Mesenchymal stem cell (in vitro differentiated cells and primary cell): Measurements from ENCODE around the gene RHOU.
"Not testable (repeated sequence)": the region's sequence is repeated elsewhere in the genome, so short reads cannot be mapped to it uniquely, and the experiment has no call there.

Experiments used
- DNase-seq: peaks from one replicate; pipeline ENCODE4 v3.0.0-alpha.2; 2013
- H2AFZ ChIP-seq: one replicate; pipeline ENCODE4 v1.6.1; 2013; ENCODE audit warnings: low read depth, mild to moderate bottlenecking, control low read depth, inconsistent platforms, low read length, moderate library complexity
- H2AK5ac ChIP-seq: 2 replicates; pipeline ENCODE4 v1.6.1; 2013; ENCODE audit warnings: low read length, moderate library complexity, mild to moderate bottlenecking, inconsistent platforms; ENCODE audit not compliant: severe bottlenecking
- H2BK120ac ChIP-seq: one replicate; pipeline ENCODE4 v1.6.1; 2013; ENCODE audit warnings: low read depth, mild to moderate bottlenecking, inconsistent platforms, low read length, moderate library complexity
- H2BK12ac ChIP-seq, 2 experiments: one replicate each; pipeline ENCODE4 v1.6.1; 2013; ENCODE audit warnings: inconsistent platforms in 2 of 2, low read length in 2 of 2, mild to moderate bottlenecking in 2 of 2, moderate library complexity in 2 of 2, control low read depth in 1 of 2
- H2BK15ac ChIP-seq: one replicate; pipeline ENCODE4 v1.6.1; 2013; ENCODE audit warnings: mild to moderate bottlenecking, low read depth, inconsistent platforms; ENCODE audit not compliant: poor library complexity, severe bottlenecking
- H2BK5ac ChIP-seq: 2 replicates; pipeline ENCODE4 v1.6.1; 2013; ENCODE audit warnings: low read depth, mild to moderate bottlenecking, low read length, control low read depth, inconsistent platforms; ENCODE audit not compliant: poor library complexity, severe bottlenecking
- H3K14ac ChIP-seq, 2 experiments: one replicate each; pipeline ENCODE4 v1.6.1; 2013; ENCODE audit warnings: inconsistent platforms in 2 of 2, low read length in 2 of 2, control low read depth in 1 of 2, mild to moderate bottlenecking in 1 of 2, moderate library complexity in 1 of 2
- H3K18ac ChIP-seq, 2 experiments: one replicate each; pipeline ENCODE4 v1.6.1; 2013; ENCODE audit warnings: inconsistent platforms in 2 of 2, low read length in 2 of 2, control low read depth in 1 of 2, low read depth in 1 of 2, mild to moderate bottlenecking in 1 of 2
- H3K23ac ChIP-seq, 2 experiments: one replicate each; pipeline ENCODE4 v1.6.1; 2013; ENCODE audit warnings: inconsistent platforms in 2 of 2, low read length in 2 of 2, mild to moderate bottlenecking in 2 of 2, moderate library complexity in 2 of 2, control low read depth in 1 of 2
- H3K27ac ChIP-seq: 2 replicates; pipeline ENCODE4 v1.5.1; 2013; ENCODE audit warnings: mild to moderate bottlenecking, moderate library complexity, low read length, control low read depth, inconsistent platforms; ENCODE audit not compliant: poor library complexity, severe bottlenecking
- H3K27me3 ChIP-seq, 2 experiments: 2 replicates each; pipeline versions ENCODE4 v1.6.1 to v1.7.0; 2013; ENCODE audit warnings: low read length in 2 of 2, mild to moderate bottlenecking in 2 of 2, moderate library complexity in 2 of 2, control low read depth in 1 of 2, inconsistent platforms in 1 of 2; ENCODE audit not compliant: control insufficient read depth in 1 of 2, insufficient read depth in 1 of 2
- H3K36me3 ChIP-seq, 2 experiments: 2 replicates each; pipeline versions ENCODE4 v1.6.1 to v1.7.0; 2013; ENCODE audit warnings: low read length in 2 of 2, control low read depth in 1 of 2, inconsistent platforms in 1 of 2, low read depth in 1 of 2, mild to moderate bottlenecking in 1 of 2; ENCODE audit not compliant: insufficient read depth in 2 of 2, control insufficient read depth in 1 of 2
- H3K4ac ChIP-seq, 2 experiments: one replicate each; pipeline ENCODE4 v1.6.1; 2013; ENCODE audit warnings: inconsistent platforms in 2 of 2, low read length in 2 of 2, mild to moderate bottlenecking in 2 of 2, moderate library complexity in 2 of 2, control low read depth in 1 of 2, low read depth in 1 of 2
- H3K4me1 ChIP-seq: 2 replicates; pipeline ENCODE4 v1.6.1; 2013; ENCODE audit warnings: low read depth, low read length, control low read depth; ENCODE audit not compliant: control insufficient read depth, insufficient read depth
- H3K4me2 ChIP-seq: 2 replicates; pipeline ENCODE4 v1.6.1; 2013; ENCODE audit warnings: low read length, mild to moderate bottlenecking, inconsistent platforms; ENCODE audit not compliant: poor library complexity, severe bottlenecking
- H3K4me3 ChIP-seq, 2 experiments: 2 replicates each; pipeline versions ENCODE4 v1.5.1 to v1.7.0; 2013; ENCODE audit warnings: low read length in 2 of 2, mild to moderate bottlenecking in 2 of 2, control low read depth in 1 of 2, low read depth in 1 of 2; ENCODE audit not compliant: insufficient read depth in 1 of 2
- H3K79me1 ChIP-seq: replicated peaks from 2 replicates; pipeline ENCODE4 v1.6.1; 2013; ENCODE audit warnings: mild to moderate bottlenecking, control low read depth, low read length, inconsistent platforms; ENCODE audit not compliant: poor library complexity, severe bottlenecking
- H3K9ac ChIP-seq: 2 replicates; pipeline ENCODE4 v1.7.0; 2013; ENCODE audit warnings: mild to moderate bottlenecking, low read length, moderate library complexity
- H3K9me3 ChIP-seq: 2 replicates; pipeline ENCODE4 v1.7.0; 2013; ENCODE audit warnings: mild to moderate bottlenecking, low read length; ENCODE audit not compliant: control insufficient read depth
- H4K8ac ChIP-seq: one replicate; pipeline ENCODE4 v1.6.1; 2013; ENCODE audit warnings: inconsistent platforms, mild to moderate bottlenecking, low read length, moderate library complexity
- H4K91ac ChIP-seq: one replicate; pipeline ENCODE4 v1.6.1; 2013; ENCODE audit warnings: mild to moderate bottlenecking, low read length, inconsistent platforms
- WGBS: methylation state at CpG from one replicate; pipeline ENCODE4 v1.1.7; 2013; ENCODE audit warnings: mixed read lengths; 5-methylcytosine and 5-hydroxymethylcytosine counted together

RHOU gene

GRCh38 chr1:228691926-228692325 is 43.4 kb upstream of the RHOU start:
- Histone ChIP-seq H3K14ac (no peak overlapping the region), H3K4me1 (no peaks in the 10 kb centered on the region), H3K9ac (no peak overlapping the region), H2BK12ac (no peak overlapping the region), H4K91ac (no peak overlapping the region), H3K79me1 (no peaks in the 10 kb centered on the region), H3K18ac (no peak overlapping the region), H3K4me3 (no peak overlapping the region), H3K4ac (no peak overlapping the region), H3K36me3 (no peaks in the 10 kb centered on the region), H3K9me3 (no peaks in the 10 kb centered on the region), H3K4me2 (no peak overlapping the region), H3K23ac (no peak overlapping the region), H2AFZ (no peak overlapping the region), H2BK5ac (no peak overlapping the region), H2BK120ac (no peak overlapping the region), H2AK5ac (no peak overlapping the region), H3K27me3 (peaks cover 0 to 7% of the 10 kb centered on the region in 2 experiments), H4K8ac (no peak overlapping the region), H3K27ac (no peak overlapping the region), H2BK15ac (no peak overlapping the region)
- DNase-seq, result peak; percentile 39
- WGBS, result 67% methylated on average over 1 of the region's 1 CpG

- H3K4me1 ChIP-seq, H3K27ac ChIP-seq, H3K9me3 ChIP-seq, H3K4ac ChIP-seq, H3K79me1 ChIP-seq, H2AFZ ChIP-seq, H2BK15ac ChIP-seq, H3K23ac ChIP-seq, DNase-seq, H3K9ac ChIP-seq, H3K14ac ChIP-seq, H2AK5ac ChIP-seq, H3K36me3 ChIP-seq, H2BK120ac ChIP-seq, H4K8ac ChIP-seq, H2BK5ac ChIP-seq, H3K4me2 ChIP-seq, H3K4me3 ChIP-seq, H4K91ac ChIP-seq, H3K27me3 ChIP-seq, H3K18ac ChIP-seq, H2BK12ac ChIP-seq: not testable (repeated sequence)
- no CpG with 5 or more reads among the region's 3 CpGs for WGBS
Observed at GRCh38 chr1:228694447-228694846, 40.8 kb upstream of the RHOU start.

GRCh38 chr1:228695015-228695955 is 40.0 kb upstream of the RHOU start:
- Histone ChIP-seq H3K4ac (no peak overlapping the region), H2AK5ac (no peak overlapping the region), H3K36me3 (no peaks in the 10 kb centered on the region), H3K9me3 (no peaks in the 10 kb centered on the region), H2BK12ac (no peak overlapping the region), H4K91ac (no peak overlapping the region), H3K4me3 (no peak overlapping the region), H2AFZ (no peak overlapping the region), H3K27me3 (no peaks in the 10 kb centered on the region), H3K9ac (no peak overlapping the region), H3K18ac (no peak overlapping the region), H3K4me1 (no peaks in the 10 kb centered on the region), H2BK5ac (no peak overlapping the region), H4K8ac (no peak overlapping the region), H3K4me2 (peak overlapping the region; percentile 16), H3K23ac (no peak overlapping the region), H3K79me1 (no peaks in the 10 kb centered on the region), H2BK15ac (no peak overlapping the region), H3K14ac (no peak overlapping the region), H2BK120ac (no peak overlapping the region), H3K27ac (no peak overlapping the region)
- DNase-seq, result no peak
- 84% methylated on average over 6 of the region's 9 CpGs for WGBS

DNA sequence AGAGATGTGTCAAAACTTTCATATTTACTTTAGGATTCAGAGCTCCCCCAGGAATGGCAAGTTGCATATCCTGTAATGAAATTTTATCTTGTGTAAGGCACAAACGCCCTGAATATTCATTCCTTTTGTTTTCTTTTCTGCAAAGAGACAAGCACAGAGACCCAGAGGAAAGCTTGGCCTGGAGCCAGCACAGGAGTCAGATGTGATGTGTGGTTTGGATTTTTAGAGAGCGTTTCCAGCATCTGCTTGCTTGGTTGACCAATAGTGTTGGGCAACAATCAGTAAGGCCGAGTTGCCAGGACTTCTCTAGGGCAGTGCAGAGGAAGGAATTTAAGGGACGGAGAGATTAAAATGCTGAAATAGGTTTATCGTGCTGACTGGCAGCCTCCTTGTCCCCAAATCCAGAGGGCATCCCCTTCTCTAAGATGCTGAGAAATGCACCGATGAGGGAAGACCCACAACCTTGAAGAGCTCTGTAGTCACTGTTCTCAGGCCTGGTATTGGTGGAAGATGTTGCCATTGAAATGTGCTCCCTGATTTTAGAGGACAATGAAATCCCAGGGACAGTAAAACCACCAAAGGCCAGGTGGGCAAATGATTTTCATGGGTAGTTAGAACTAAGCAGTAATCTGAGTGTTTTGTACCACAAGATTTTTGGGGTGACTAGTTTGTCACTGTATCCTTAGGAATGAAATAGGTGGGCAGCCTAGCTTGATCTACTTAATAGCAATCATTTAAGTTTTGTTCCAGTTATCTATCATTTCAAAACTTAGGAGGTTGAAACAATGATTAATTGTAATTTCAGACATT is 37.9 kb upstream of the RHOU start:
- no peak overlapping the region for H3K4me2 ChIP-seq
- no peak overlapping the region for H2BK12ac ChIP-seq
- no peak overlapping the region for H2BK15ac ChIP-seq
- DNase-seq, result peak; percentile 50
- no peak overlapping the region for H3K23ac ChIP-seq
- H3K79me1 ChIP-seq, result no peaks in the 10 kb centered on the region
- H3K14ac ChIP-seq, result no peak overlapping the region
- H2BK5ac ChIP-seq, result no peak overlapping the region
- H3K9ac ChIP-seq, result no peak overlapping the region
- no peak overlapping the region for H4K91ac ChIP-seq
- no peak overlapping the region for H3K4me3 ChIP-seq
- no peak overlapping the region for H3K18ac ChIP-seq
- no peaks in the 10 kb centered on the region for H3K4me1 ChIP-seq
- 71% methylated on average over 6 of the region's 6 CpGs for whole genome bisulfite sequencing
- H2BK120ac ChIP-seq, result no peak overlapping the region
- H3K9me3 ChIP-seq, result no peaks in the 10 kb centered on the region
- H2AFZ ChIP-seq, result no peak overlapping the region
- H2AK5ac ChIP-seq, result no peak overlapping the region
- H3K27ac ChIP-seq, result no peak overlapping the region
- H4K8ac ChIP-seq, result no peak overlapping the region
- H3K4ac ChIP-seq, result no peak overlapping the region
- H3K27me3 ChIP-seq, result no peaks in the 10 kb centered on the region
- no peaks in the 10 kb centered on the region for H3K36me3 ChIP-seq
